Measurements from ENCODE around the gene ENDOD1.
"Not testable (repeated sequence)": the region's sequence is repeated elsewhere in the genome, so short reads cannot be mapped to it uniquely, and the experiment has no call there.

Gene ENDOD1, protein sequence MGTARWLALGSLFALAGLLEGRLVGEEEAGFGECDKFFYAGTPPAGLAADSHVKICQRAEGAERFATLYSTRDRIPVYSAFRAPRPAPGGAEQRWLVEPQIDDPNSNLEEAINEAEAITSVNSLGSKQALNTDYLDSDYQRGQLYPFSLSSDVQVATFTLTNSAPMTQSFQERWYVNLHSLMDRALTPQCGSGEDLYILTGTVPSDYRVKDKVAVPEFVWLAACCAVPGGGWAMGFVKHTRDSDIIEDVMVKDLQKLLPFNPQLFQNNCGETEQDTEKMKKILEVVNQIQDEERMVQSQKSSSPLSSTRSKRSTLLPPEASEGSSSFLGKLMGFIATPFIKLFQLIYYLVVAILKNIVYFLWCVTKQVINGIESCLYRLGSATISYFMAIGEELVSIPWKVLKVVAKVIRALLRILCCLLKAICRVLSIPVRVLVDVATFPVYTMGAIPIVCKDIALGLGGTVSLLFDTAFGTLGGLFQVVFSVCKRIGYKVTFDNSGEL

DNA sequence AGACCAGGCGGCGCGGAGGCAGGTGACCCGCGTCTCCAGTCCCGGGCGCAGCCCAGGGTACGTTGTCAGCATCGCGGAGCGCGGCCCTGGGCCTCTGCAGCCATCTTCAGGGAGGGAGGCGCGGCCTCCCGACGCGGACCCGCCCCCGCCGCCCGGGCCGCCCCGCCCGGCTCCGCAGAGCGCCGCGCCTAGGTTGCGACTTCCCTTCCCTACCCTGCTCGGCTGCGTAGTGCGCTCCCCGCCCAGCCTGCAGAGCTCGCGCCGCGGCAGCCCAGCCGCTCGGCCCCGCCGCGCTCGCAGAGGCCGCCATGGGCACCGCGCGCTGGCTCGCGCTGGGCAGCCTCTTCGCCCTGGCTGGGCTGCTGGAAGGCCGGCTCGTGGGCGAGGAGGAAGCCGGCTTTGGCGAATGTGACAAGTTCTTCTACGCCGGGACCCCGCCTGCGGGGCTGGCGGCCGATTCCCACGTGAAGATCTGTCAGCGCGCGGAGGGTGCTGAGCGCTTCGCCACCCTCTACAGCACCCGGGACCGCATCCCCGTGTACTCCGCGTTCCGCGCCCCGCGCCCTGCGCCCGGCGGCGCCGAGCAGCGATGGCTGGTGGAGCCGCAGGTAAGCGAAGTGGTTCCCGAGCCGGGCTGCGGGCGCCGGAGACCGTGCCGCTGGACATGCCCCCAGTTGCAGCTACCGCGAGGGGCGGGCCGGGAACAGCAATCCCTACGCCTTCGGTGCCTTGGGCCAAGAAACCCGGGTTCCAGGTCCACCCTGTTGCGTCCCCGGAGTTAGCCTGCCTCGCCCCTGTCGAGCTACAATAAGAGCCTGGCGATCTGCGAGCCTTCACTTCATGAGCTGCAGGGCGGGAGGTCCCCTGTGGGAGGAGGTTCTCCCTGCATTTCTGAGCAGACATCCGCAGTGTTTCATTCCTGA, at the start of gene ENDOD1:
Gene ENDOD1 (plus strand): TSS at position 227 of the 923 bp plus-strand sequence. CDS start 82 bp downstream, at position 309.
- peak; percentile 77 for DNase-seq

DNA sequence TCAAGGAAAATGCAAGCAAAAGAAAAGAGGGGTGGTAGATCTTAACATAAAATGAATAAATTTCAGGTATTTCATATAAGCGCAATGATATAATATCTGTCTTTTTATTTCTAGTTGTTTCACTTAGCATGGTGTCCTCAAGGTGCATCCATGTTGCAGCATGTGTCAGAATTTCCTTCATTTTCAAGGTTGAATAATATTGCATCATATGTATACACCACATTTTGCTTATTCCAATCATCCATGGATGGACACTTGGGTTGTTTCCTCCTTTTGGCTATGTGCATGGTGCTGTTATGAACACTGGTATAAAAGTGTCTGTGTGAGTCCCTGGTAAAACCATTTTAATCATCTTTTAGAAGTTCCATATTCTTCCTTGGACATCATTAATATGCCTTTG, 47.4 kb upstream of the ENDOD1 start:
- no peak for DNase-seq

DNA sequence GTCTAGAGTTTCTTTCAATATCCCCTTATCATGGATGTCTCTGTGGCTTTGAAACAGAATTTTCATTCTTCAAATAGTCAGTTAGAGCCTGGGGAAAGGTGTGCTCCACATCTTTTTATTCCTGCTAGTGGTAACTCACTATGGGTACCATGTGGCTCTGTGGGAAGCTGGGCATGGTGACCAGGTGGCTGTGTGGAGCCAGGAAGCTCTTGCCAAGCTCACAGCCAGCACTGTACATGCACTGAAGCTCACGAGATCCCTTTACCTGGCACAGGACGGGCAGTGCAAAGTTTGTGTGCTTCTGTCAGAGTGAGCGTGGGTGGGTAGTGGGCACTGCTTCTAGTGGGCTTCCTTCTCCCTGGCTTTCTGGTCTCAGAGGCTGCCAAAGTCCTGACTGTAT, 46.7 kb upstream of the ENDOD1 start:
- DNase-seq: no peak

DNA sequence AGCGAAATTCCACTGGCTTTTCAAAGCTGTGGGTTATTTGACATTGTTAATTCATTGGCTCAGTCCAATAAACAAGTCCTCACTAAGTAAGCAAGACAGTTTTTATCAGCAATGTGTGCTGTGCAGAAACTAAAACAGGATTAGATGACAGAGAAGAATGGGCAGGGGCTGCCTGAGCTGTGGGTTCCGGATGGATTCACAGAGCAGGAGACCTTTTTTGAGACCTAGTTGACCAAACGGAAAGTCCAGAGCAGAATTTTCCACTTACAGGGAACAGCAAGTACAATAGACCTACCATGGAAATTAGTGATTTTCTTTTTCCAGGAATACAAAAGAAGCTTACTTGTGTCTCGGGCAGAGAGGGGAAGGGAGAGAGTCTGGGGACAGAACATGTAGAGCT, 45.6 kb upstream of the ENDOD1 start:
- no peak for DNase-seq

DNA sequence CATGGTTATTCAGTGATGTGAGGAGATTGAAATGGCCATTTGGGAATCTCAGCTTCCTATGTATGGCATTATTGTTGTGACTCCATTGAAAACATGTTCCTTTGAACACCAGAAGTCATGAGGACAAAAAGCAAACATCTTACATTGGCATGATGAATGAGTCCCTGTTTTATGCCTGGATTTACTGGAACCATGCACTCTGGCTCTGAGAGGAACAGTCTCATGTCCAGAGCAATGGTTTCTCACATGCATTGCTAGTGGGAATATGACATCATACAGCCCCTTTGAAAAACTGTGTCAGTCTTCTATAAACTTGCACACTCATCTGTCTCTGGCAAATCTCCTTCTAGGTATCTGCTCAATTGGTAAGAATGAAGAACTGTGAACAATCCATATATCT, 43.8 kb upstream of the ENDOD1 start:
- no peak for DNase-seq

DNA sequence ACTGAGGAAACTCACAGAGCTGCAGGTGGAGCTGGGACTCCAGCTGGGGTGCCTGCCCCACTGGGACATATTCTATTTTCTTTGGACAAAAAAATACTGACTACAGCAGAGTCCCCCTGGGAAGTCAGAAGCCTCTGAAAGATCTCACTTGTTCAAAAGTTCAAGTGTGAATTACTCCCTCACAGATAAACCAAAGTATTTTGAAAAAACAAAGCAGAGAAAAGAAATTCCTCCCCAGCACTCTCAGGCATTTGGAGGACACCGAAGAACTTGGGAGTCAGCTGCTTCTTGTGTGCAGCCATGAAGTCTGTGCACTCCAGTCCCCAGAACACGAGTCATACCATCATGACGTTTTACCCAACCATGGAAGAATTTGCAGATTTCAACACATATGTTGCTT, 40.5 kb upstream of the ENDOD1 start, which contains the start of gene KDM4F:
Gene KDM4F (plus strand): TSS at position 301 of the 400 bp plus-strand sequence.
- not testable (repeated sequence) for DNase-seq

DNA sequence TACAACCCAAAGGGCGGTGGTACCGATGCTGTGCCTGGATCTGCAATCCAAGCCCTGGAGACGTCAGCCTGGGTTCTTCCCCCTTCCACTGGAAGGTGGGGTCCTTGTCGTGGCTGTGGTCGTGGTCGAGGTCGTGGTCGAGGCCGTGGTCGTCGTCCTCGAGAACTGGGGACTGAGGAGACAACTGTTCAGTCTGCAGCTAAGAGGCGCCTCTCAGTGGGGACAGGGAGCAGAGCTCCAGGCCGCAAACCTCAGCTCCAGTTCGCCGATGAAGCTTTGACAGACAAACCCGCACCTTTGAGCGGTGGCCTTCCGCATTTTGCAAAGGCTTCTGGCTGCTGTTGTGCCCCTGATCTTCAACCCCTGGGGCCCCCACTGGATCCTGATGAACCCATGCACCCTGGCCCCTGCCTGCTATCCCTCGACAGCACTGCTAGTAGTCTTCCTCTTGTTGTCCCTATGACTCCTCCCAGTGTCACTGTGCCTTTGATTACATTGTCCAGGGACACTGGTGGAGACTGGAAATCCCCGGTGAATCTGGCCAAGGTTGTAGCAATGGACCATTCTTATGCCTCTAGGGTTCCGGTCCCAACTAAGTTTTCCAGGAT, 38.9 kb upstream of the ENDOD1 start:
- no peak for DNase-seq

DNA sequence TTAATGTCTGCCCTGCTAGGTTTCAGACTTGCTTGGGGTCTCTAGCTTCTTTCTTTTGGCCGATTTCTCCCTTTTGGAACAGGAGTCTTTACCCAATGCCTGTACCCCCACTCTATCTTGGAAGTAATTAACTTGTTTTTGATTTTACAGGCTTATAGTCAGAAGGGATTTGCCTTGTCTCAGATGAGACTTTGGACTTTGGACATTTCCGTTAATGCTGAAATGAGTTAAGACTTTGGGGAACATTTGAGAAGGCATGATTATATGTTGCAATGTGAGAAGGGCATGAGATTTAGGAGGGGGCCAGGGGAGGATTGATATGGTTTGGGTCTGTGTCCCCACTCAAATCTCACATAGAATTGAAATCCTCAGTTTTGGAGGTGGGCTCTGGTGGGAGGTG, 35.3 kb upstream of the ENDOD1 start:
- no peak for DNase-seq

DNA sequence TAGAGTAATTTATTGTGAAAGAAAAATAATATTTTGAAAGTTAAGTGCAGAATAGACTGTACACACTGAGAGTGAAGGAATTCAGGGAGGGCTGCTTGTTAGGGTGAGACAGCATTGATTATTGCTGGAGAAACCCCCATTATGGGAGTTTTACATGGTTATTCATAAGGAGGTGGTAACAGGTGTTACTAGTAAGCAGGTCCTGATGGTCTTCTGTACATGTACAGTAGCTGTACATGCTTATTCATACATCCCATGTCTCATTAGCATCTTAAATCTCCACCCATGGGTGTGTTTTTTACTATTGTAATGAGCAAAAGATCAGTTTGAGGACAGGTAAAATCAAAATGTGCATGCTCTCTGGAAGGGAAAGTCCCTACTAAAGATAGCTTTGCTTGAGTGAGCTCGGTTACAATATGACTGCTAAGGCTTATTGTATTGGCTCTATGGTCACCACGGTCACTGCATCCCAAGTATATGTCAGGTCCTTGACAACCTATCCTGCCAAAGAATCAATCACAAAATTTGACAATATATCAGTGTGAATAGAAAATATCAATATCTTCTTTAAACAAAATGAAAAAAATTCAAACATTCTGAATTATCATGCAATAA, 34.3 kb upstream of the ENDOD1 start:
- DNase-seq: no peak

DNA sequence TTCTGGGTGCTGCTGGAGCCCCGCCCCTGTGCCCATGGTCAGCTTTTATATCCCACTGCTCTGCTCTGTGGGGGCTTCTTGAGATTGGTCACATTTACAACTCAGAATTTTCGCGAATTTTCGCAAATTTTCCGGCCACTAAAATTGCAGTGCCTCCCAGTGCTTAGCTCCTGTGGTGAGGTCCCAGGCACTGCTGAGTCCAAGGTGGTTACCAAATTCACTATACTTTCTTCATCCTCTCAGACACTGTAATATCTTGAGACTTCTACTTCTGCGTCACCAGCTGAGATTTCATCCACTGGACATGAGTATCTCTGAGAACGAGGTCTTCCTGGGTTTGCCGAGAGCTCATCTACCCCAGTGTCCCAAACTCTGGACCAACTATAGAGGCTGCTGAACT, 31.7 kb upstream of the ENDOD1 start:
- DNase-seq: no peak

DNA sequence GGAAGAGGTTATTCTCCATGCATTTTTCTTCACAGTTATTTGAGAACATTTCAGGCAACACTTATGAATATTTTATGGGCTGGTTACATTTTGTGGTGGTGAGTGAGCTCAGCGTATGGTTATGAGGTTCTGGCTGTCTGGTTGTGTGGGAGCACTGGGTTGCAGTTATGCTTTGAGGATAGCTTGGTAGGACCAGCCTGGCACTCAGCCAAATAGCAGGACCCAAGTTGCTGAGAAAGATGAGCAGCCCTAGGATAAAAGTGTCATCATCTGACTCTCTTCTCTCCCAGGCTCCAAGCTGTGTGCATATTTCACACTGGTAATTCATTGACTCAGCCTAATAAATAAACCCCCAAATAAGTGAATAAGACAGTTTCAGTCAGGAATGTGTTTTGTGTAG, 31.0 kb upstream of the ENDOD1 start:
- no peak for DNase-seq

DNA sequence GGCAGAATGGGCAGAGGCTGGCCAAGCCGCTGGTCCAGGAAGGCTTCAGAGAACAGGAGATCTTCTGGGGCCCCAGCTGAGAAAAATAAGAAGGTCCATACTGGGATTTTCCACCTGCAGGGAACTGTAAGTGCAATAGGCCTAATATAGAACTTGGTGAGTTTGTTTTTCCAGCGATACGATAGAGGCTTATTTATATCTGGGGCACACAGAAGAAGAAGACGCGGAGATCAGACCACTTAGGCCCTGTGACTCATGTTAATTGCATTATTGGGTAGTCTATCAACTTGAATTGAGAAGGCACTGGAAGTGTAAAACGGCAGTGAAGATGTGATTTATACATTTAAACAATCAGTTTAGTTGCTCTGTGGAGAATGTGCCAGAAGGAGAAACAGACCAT, 30.6 kb upstream of the ENDOD1 start:
- DNase-seq: no peak

DNA sequence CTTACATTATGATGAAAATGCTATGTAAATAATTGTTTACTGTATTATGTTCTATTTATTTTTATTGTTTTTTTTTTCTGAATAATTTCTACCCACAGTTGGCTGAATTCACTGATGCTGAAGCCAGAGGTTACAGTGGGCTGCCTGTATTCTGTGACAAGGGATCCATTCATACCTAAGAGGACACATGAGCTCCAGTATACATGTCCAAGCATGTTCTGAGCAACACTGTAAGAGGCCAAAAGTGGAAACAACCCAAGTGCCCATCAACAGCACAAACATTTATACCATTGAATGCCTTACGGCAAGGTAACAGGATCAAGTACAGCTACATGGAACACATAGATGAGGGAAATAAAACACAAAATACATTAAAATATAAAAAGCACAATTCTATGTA, 24.3 kb upstream of the ENDOD1 start:
- DNase-seq: no peak

DNA sequence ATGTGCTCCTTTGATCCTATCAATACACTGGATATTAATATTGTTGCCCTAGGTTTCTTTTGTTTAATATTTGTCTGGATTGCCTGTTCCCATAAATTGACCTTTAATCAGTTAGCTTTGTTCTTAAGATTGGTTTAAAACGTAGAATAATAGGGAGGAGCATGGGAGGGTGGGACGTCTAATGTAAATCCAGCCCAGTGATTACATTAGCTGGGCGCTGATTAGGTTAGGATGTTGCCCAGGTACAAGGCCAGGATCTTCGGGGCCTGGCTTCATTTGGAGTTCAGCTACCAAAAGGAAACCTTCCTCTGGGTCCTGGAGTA, 23.0 kb upstream of the ENDOD1 start, which contains the start of gene SRSF8:
Gene SRSF8 (plus strand): TSS at position 204 of the 323 bp plus-strand sequence. CDS start 308 bp downstream, outside the sequence.
- no peak for DNase-seq

DNA sequence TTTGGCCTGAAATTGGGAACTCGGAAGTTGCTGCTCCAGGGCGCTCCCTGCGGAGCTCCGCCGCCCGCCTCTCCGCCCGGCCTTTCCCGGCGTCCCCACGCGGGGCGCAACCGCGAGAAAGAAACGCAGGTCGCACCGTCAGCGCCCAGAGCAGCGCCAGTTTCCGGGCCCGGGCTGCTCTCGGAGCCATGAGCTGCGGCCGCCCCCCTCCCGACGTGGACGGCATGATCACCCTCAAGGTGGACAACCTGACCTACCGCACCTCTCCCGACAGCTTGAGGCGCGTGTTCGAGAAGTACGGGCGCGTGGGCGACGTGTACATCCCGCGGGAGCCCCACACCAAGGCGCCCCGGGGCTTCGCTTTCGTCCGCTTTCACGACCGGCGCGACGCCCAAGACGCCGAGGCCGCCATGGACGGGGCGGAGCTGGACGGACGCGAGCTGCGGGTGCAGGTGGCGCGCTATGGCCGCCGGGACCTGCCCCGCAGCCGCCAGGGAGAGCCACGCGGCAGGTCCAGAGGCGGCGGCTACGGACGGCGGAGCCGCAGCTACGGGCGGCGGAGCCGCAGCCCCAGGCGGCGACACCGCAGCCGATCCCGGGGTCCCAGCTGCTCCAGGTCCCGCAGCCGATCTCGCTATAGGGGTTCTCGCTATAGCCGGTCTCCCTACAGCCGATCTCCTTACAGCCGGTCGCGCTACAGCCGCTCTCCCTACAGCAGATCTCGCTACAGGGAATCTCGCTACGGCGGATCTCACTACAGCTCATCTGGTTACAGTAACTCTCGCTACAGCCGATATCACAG, 22.4 kb upstream of the ENDOD1 start:
- peak; percentile 61 for DNase-seq

DNA sequence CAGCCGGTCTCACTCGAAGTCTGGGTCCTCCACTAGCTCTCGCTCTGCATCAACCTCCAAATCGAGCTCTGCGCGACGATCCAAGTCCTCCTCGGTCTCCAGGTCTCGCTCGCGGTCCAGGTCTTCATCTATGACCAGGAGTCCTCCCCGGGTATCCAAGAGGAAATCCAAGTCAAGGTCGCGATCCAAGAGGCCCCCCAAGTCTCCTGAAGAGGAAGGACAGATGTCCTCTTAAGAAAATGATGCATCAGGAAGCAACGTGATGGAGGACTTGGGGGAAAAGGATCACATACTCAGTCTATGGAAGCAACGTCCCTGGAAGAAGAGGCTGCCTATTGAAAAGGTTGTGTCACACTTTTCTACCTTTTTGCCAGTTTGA, 21.8 kb upstream of the ENDOD1 start:
- no peak for DNase-seq

DNA sequence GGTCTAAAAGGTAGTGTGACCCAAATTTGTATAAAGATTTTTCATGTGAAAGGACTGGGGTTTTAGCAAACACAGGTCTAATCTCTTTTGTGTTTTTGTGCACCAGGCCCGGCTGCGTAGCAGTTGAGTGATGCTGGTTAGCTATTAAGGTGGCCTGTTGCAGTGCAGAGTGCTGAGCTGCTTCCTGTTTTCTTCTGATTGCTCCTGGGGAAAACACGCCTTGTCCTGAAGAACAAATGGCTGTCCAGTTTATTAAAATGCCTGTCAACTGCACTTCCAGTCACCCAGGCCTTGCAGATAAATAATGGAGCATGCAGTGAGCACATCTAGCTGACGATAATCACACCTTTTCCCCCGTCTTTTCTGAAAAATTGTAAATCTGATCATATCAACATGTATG, 21.1 kb upstream of the ENDOD1 start:
- DNase-seq: peak; percentile 17

DNA sequence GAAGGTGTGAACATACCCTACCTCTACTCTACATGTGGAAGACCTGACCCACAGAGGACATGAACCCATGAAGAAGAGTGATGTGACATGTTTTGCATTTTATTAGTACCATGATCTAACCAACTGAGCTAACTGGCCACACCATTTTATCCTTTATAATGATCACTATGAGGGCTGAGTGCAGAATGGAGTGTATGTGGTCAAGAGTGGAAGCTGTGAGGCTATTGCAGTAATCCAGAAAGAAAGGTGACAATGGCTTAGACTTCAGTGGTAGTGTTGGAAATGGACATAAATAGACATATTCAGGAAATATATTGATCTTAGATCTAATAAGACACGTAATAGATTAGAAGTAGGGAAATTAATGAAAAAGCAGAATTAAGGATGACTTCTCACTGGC, 19.2 kb upstream of the ENDOD1 start:
- DNase-seq: no peak

DNA sequence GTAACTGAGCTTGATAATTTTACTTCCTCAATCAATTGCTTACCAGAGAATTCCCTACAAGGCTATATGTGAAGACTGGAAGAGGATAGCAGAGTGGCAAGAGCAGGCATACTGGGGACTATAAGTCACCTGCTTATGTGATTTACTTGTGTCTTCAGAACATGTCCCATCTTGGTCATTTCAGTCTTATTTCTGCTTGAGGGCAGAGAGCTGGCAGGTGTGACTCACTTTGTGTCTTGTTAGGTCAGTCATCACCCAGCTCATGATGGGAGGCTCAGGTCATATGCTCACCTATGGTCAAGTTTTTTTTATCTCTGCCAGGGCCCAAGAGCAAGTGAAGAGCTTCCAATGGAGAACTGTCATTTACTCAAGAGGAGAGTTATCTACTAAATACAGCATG, 16.7 kb upstream of the ENDOD1 start:
- DNase-seq: no peak

DNA sequence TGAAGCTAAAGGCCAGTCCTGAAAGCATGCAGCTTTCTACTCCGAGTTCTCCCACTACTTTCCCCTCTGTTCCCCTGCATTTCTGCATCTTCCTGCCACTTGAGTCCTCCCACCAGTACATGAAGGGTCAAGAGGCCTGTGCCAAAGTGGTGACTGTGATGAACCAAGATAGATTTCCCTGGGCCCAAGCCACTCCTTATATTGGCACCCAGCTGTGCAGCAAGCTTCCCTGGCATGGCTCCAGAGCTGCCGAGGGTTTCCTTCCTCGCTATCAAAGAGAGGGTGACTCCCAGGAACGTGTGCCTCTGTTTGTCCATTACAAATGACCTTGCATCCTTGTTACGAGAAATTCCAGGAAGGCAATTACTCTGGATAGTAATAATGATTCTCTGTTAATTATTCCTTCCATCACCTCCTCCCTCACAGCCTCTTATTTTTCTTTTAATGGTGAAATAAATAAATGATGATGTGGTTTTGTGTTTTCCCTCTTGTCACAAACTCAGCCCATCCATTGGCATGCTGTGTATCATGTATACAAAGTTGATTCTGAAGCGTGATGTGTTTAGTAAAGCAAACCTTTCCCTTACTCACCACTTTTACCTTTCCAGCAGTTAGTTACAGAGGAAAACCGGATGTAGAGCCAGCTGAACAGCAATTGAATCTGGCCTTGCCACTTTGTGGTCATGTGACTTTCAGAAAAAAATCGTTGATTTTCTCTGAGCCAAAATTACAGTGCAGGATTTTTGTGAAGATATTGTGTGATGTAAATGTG, 14.7 kb upstream of the ENDOD1 start:
- no peak for DNase-seq

DNA sequence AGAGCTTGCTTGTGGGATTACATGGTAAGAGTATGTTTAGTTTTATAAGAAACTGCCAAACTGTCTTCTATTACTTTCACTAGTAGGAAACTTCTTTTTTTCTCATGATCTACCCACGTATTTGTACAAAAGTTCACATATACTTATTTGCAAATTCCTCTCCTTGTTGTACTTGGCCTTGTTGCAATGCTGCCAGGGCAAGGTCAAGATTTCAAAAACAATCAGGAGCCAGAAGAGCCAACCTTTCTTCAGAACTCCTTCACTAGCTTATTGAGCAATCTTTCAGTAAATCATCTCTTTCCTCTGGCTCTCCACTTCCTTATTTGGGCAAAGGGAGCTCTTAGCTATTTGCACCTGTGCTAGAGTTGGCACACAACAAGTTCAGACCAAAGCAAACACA, 13.2 kb upstream of the ENDOD1 start:
- no peak for DNase-seq

Data from activated T-cell treated with anti-CD3 and anti-CD28 coated beads for 4 hours (primary cell).